ENCODE measurements around the gene OTOGL.

DNA sequence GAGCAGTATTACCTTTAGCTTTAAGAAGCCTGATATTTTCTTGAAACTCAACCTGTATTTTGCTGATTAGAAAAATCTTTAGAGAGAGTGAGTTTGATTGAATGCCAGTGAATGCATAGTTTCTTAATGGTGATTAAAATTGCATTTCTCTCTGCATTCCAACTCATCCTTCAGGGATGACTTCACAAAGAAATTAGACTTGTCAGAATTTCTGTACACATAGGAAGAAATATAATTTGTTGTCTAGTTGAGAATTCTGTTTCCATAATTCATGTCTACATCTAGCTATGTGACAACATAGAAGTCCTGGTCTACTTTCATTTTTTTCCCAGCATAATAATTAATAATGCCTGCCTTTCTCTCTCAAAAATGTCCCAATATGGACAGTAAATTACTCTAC, 136.6 kb downstream of the OTOGL start:
- TF ChIP-seq, protein P1, sequence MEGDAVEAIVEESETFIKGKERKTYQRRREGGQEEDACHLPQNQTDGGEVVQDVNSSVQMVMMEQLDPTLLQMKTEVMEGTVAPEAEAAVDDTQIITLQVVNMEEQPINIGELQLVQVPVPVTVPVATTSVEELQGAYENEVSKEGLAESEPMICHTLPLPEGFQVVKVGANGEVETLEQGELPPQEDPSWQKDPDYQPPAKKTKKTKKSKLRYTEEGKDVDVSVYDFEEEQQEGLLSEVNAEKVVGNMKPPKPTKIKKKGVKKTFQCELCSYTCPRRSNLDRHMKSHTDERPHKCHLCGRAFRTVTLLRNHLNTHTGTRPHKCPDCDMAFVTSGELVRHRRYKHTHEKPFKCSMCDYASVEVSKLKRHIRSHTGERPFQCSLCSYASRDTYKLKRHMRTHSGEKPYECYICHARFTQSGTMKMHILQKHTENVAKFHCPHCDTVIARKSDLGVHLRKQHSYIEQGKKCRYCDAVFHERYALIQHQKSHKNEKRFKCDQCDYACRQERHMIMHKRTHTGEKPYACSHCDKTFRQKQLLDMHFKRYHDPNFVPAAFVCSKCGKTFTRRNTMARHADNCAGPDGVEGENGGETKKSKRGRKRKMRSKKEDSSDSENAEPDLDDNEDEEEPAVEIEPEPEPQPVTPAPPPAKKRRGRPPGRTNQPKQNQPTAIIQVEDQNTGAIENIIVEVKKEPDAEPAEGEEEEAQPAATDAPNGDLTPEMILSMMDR (IDR thresholded peaks at IDR 0.05; ENCODE audit: insufficient read depth, low read length) = no peak
- no peak for TF ChIP-seq GABPA (IDR thresholded peaks at IDR 0.05; ENCODE audit: low read depth)
